ENCODE data around the gene DIP2B.

The DIP2B gene

DNA sequence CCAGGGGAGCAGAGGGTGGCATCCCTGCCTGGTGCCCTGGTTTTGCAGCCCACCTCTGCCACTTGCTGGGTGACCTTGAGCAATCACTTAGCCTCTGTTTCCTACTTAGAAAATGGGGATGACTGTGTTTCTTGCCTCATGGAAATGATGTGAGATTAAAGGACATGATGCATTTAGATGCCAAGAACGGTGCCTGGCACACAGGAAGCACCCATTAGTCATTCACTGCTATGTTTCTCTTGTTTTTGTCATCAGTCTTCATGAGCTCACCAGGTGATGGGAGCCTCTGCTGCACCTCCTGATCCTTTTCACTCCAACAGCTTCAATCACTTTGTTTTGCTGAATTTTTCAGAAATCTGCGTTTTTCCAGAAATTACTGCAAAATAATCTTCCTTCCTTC is 235.5 kb downstream of the DIP2B start:
- TF ChIP-seq, protein P1, sequence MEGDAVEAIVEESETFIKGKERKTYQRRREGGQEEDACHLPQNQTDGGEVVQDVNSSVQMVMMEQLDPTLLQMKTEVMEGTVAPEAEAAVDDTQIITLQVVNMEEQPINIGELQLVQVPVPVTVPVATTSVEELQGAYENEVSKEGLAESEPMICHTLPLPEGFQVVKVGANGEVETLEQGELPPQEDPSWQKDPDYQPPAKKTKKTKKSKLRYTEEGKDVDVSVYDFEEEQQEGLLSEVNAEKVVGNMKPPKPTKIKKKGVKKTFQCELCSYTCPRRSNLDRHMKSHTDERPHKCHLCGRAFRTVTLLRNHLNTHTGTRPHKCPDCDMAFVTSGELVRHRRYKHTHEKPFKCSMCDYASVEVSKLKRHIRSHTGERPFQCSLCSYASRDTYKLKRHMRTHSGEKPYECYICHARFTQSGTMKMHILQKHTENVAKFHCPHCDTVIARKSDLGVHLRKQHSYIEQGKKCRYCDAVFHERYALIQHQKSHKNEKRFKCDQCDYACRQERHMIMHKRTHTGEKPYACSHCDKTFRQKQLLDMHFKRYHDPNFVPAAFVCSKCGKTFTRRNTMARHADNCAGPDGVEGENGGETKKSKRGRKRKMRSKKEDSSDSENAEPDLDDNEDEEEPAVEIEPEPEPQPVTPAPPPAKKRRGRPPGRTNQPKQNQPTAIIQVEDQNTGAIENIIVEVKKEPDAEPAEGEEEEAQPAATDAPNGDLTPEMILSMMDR (IDR thresholded peaks at IDR 0.05; ENCODE audit: low read length, missing control alignments) = no peak
- DNase-seq (ENCODE audit: low read depth) = peak; percentile 33
- H3K4me3 ChIP-seq (replicated peaks; ENCODE audit: low read depth, low read length) = no peak overlapping the region

DNA sequence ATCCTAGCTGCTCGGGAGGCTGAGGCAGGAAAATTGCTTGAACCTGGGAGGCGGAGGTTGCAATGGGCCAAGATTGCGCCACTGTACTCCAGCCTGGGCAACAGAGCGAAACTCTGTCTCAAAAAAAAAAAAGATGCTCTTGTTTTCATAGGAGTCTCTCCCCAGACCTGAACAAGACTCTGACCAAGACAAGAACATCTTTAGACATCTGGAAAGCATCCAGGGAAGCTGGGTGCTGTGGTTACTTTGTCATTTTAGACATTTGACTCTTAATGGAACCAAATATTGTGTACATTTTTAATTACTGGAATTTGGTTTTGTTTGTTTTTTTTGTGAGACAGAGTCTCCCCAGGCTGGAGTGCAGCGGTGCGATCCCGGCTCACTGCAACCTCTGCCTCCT is 238.0 kb downstream of the DIP2B start:
- DNase-seq (ENCODE audit: low read depth) = no peak
- H3K4me3 ChIP-seq (replicated peaks; ENCODE audit: low read depth, low read length) = no peak overlapping the region
- TF ChIP-seq, protein P1 (IDR thresholded peaks at IDR 0.05; ENCODE audit: low read length, missing control alignments) = no peak

DNA sequence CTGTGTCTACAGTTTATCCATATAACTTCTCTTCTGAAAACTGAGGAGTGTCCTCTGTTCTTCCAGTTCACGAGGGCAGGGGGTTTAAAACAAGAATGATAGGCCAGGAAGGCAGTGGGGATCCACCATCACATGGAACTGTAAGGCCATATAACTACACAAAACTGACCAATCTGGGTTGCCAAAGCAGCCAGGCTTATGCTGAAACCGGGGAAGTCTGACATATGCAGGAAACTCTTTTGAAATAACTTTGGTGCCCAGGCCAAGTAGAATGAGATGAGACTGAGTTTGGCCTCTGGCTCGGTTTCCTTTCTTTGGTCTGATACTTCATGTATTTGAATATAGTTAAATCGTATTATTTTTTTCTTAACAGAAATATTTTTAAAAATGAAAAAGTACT is 241.1 kb downstream of the DIP2B start:
- DNase-seq (ENCODE audit: low read depth) = no peak
- TF ChIP-seq, protein P1 (IDR thresholded peaks at IDR 0.05; ENCODE audit: low read length, missing control alignments) = no peak
- H3K4me3 ChIP-seq (replicated peaks; ENCODE audit: low read depth, low read length) = no peak overlapping the region

DNA sequence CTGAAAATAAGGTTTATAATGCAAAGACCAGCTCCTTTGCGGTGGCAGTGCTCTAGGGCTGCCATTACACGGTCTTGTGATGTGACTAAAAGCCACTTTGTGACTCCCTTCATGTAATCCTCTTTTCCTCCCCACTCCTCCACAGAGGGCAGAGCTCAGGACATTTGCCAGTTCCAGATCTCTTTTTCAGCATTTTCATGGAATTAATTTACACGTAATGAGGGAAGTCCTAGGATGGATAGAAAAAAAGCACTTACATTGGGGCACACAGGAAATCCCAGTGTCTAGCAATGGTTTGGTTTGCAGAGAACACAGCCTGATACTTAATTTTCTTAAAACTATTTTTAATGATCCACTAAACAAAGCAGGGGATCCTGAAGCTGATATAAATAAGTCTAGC is 241.6 kb downstream of the DIP2B start:
- TF ChIP-seq, protein P1 (IDR thresholded peaks at IDR 0.05; ENCODE audit: low read length, missing control alignments) = no peak
- no peak overlapping the region for H3K4me3 ChIP-seq (replicated peaks; ENCODE audit: low read depth, low read length)
- no peak for DNase-seq (ENCODE audit: low read depth)

DNA sequence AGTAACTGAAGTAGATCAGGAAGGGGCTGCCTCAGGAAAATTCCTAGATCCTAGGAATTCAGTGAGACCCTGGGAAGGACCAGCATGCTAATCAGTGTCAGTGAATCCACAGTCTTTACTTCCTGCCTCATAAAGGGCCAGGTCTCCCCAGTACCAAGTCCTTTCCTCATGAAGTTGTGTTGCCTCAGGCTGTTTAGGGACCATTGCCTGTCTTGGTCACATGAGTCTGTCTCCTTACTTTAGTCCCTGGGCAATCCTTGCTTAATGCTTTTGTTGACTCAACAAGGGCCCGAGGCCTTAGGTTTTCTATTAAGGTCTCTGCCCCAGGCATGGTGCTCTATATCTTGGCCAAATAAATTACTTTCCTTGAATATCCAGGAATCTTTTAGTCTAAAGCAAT is 243.0 kb downstream of the DIP2B start:
- TF ChIP-seq, protein P1 (IDR thresholded peaks at IDR 0.05; ENCODE audit: low read length, missing control alignments) = no peak
- no peak overlapping the region for H3K4me3 ChIP-seq (replicated peaks; ENCODE audit: low read depth, low read length)
- no peak for DNase-seq (ENCODE audit: low read depth)

DNA sequence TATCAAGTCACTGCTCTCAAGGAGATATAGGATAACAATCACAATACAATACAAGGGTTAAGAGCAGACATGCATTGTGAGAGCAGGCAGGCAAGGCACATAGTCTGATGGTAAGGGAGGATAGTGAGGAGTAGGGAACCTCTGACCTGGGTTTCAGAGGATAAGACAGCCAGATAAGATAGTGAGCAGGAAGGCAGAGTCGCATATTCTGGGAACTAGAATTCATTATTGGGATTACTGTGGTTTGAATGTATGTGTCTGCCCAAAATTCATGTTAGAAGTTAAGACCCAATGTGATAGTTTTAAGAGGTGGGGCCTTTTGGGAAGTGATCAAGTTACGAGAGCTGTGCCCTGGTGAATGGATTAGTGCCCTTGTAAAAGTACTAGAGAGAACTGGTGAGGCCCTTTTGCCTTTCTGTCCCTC is 244.7 kb downstream of the DIP2B start:
- H3K4me3 ChIP-seq (replicated peaks; ENCODE audit: low read depth, low read length) = no peak overlapping the region
- DNase-seq (ENCODE audit: low read depth) = no peak
- TF ChIP-seq, protein P1 (IDR thresholded peaks at IDR 0.05; ENCODE audit: low read length, missing control alignments) = no peak

DNA sequence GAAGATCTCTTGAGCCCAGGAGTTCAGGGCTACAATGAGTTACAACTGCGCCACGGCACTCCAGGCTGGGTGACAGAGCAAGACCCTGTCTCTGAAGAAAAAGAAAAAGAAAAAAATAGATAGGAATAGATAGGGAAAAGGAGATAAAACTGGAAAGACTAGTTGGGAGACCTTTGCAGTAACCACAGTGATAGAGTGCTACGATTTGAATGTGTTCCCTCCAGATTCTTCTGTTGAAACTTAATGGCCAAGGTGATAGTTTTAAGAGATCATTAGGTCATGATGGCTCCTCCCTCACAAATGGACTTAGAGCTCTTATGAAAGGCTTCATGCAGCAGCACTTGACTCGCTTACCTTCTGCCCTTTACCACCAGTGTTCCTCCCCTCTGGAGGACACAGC is 245.6 kb downstream of the DIP2B start:
- TF ChIP-seq, protein P1 (IDR thresholded peaks at IDR 0.05; ENCODE audit: low read length, missing control alignments) = no peak
- DNase-seq (ENCODE audit: low read depth) = no peak
- no peak overlapping the region for H3K4me3 ChIP-seq (replicated peaks; ENCODE audit: low read depth, low read length)
